HG03469 (cell line): Measurements from ENCODE around the gene PKDCC.
"Not testable (repeated sequence)": the region's sequence is repeated elsewhere in the genome, so short reads cannot be mapped to it uniquely, and the experiment has no call there.

Experiments used
- ATAC-seq: cut with Tn5 transposase; IDR thresholded peaks from one replicate; pipeline ENCODE4 v1.9.1; 2021; ENCODE audit warnings: mild to moderate bottlenecking, moderate library complexity, moderate number of reproducible peaks; ENCODE audit not compliant: unreplicated experiment

Gene PKDCC

GRCh38 chr2:42030200-42030759 is 17.5 kb upstream of the PKDCC start:
- ATAC-seq = no peak

- no peak for ATAC-seq
Measured at GRCh38 chr2:42030829-42031228, 17.0 kb upstream of the PKDCC start.

- ATAC-seq = no peak
Measured at GRCh38 chr2:42031281-42032223, 16.3 kb upstream of the PKDCC start.

GRCh38 chr2:42032224-42032620 is 15.6 kb upstream of the PKDCC start:
- ATAC-seq = no peak

- no peak for ATAC-seq
Measured at GRCh38 chr2:42032745-42033144, 15.1 kb upstream of the PKDCC start.

GRCh38 chr2:42034096-42034495 is 13.7 kb upstream of the PKDCC start:
- ATAC-seq = not testable (repeated sequence)

GRCh38 chr2:42035241-42035640 is 12.6 kb upstream of the PKDCC start:
- ATAC-seq = no peak

GRCh38 chr2:42036413-42036812 is 11.4 kb upstream of the PKDCC start:
- no peak for ATAC-seq

- no peak for ATAC-seq
Measured at GRCh38 chr2:42036940-42037339, 10.9 kb upstream of the PKDCC start.

GRCh38 chr2:42040643-42041278 is 7.1 kb upstream of the PKDCC start:
- ATAC-seq = no peak

GRCh38 chr2:42041377-42042127 is 6.3 kb upstream of the PKDCC start:
- no peak for ATAC-seq

- no peak for ATAC-seq
Measured at GRCh38 chr2:42042631-42043355, 5.0 kb upstream of the PKDCC start.

GRCh38 chr2:42043789-42044394 is 3.9 kb upstream of the PKDCC start:
- ATAC-seq = no peak

- ATAC-seq = no peak
Measured at GRCh38 chr2:42044939-42045338, 2.9 kb upstream of the PKDCC start.

- no peak for ATAC-seq
Measured at GRCh38 chr2:42045352-42045751, 2.5 kb upstream of the PKDCC start.

- no peak for ATAC-seq
Measured at GRCh38 chr2:42045848-42046748, 1.7 kb upstream of the PKDCC start.

GRCh38 chr2:42046819-42047487 is 868 bp upstream of the PKDCC start:
- no peak for ATAC-seq
